Keratinocyte (primary cell): ENCODE data around the gene HRH3. TPM values are rescaled to one million over a fixed set of nuclear protein-coding genes. Genes with fewer than 3 reads are reported as not detected.

Experiments used
- DNase-seq: peaks from one replicate; pipeline ENCODE4 v3.0.0-alpha.2; 2011; ENCODE audit warnings: low read depth, missing footprints, low spot score
- FAIRE-seq: peaks from 2 replicates; lab custom pipeline; 2011; peaks lifted over from hg19 to GRCh38; lab: Jason Lieb, UNC
- H2AFZ ChIP-seq: 2 replicates; pipeline ENCODE4 v1.6.0; 2012; ENCODE audit warnings: low read length, control low read depth, inconsistent platforms; ENCODE audit not compliant: control insufficient read depth
- H3K27ac ChIP-seq: 2 replicates; pipeline ENCODE4 v1.5.1; 2011; ENCODE audit warnings: low read length; ENCODE audit not compliant: control insufficient read depth, insufficient read depth
- H3K27me3 ChIP-seq: 3 replicates; pipeline ENCODE4 v1.6.0; 2011; ENCODE audit warnings: low read length; ENCODE audit not compliant: control insufficient read depth, insufficient read depth; ENCODE audit errors: extremely low read depth
- H3K36me3 ChIP-seq, 2 experiments: 2 replicates in 1 of 2; 3 replicates in 1 of 2; pipeline ENCODE4 v1.5.1; 2011; ENCODE audit warnings: low read length in 2 of 2, mild to moderate bottlenecking in 1 of 2; ENCODE audit not compliant: control insufficient read depth in 2 of 2, insufficient read depth in 2 of 2; ENCODE audit errors: extremely low read depth in 1 of 2
- H3K4me1 ChIP-seq: 3 replicates; pipeline ENCODE4 v1.5.1; 2011; ENCODE audit warnings: low read length; ENCODE audit not compliant: control insufficient read depth, insufficient read depth; ENCODE audit errors: extremely low read depth
- H3K4me2 ChIP-seq: 3 replicates; pipeline ENCODE4 v1.6.0; 2011; ENCODE audit warnings: low read depth, low read length; ENCODE audit not compliant: control insufficient read depth, insufficient read depth; ENCODE audit errors: extremely low read depth
- H3K4me3 ChIP-seq, 3 experiments: fragments of 200-600 bp in 1 of 3; sonication (generic) in 1 of 3; 2 replicates in 2 of 3; 3 replicates in 1 of 3; pipeline ENCODE4 v1.5.1; 2011 to 2016; ENCODE audit warnings: low read length in 3 of 3, mild to moderate bottlenecking in 3 of 3, control low read depth in 2 of 3, inconsistent platforms in 1 of 3, low read depth in 1 of 3, mixed read lengths in 1 of 3, mixed run types in 1 of 3, moderate library complexity in 1 of 3; ENCODE audit not compliant: control insufficient read depth in 2 of 3, insufficient read depth in 2 of 3; ENCODE audit errors: extremely low read depth in 1 of 3
- H3K79me2 ChIP-seq: 2 replicates; pipeline ENCODE4 v1.6.0; 2012; ENCODE audit warnings: low read length; ENCODE audit not compliant: control insufficient read depth, insufficient read depth
- H3K9ac ChIP-seq: 3 replicates; pipeline ENCODE4 v1.6.0; 2011; ENCODE audit warnings: low read length; ENCODE audit not compliant: control insufficient read depth, insufficient read depth; ENCODE audit errors: extremely low read depth
- H3K9me1 ChIP-seq: 3 replicates; pipeline ENCODE4 v1.6.0; 2011; ENCODE audit warnings: low read length; ENCODE audit not compliant: control insufficient read depth, insufficient read depth; ENCODE audit errors: extremely low read depth
- H3K9me3 ChIP-seq: 2 replicates; pipeline ENCODE4 v1.5.1; 2012; ENCODE audit warnings: low read depth, low read length; ENCODE audit not compliant: control insufficient read depth
- H4K20me1 ChIP-seq: 3 replicates; pipeline ENCODE4 v1.6.0; 2011; ENCODE audit warnings: low read length; ENCODE audit not compliant: control insufficient read depth, insufficient read depth; ENCODE audit errors: extremely low read depth
- CTCF ChIP-seq, 3 experiments: IDR thresholded peaks in 1 of 3; conservative IDR thresholded peaks in 1 of 3; optimal IDR thresholded peaks in 1 of 3; 2 replicates in 2 of 3; 3 replicates in 1 of 3; pipeline versions ENCODE3 to v1.5.1; 2011; ENCODE audit warnings: low read length in 3 of 3, mild to moderate bottlenecking in 3 of 3, moderate library complexity in 2 of 3, control low read depth in 1 of 3, inconsistent platforms in 1 of 3; ENCODE audit not compliant: insufficient read depth in 2 of 3; ENCODE audit errors: extremely low read depth in 1 of 3
- EZH2 ChIP-seq: IDR thresholded peaks from one replicate; pipeline ENCODE4 v1.6.1; 2012; ENCODE audit warnings: inconsistent platforms, mild to moderate bottlenecking, low read length, moderate library complexity
- dilution Hi-C: fragments of 300-500 bp; cut with MboI; formaldehyde crosslinking; loops from one replicate; pipeline ENCODE4 v1.7.0; 2020; ENCODE audit warnings: low sequenced_read_pairs; ENCODE audit not compliant: extremely low pct_ligation_motif_present
- polyA plus RNA-seq, 5 experiments: library from polyadenylated mRNA; depleted of rRNA in 3 of 5; stranded (reverse) in 3 of 5; stranded (forward) in 1 of 5; unstranded in 1 of 5; fragments of >200 nt; gene quantifications; 1 replicate in 1 of 5; 2 replicates in 3 of 5; 3 replicates in 1 of 5; pipeline versions ENCODE4 v1.2.1 to v1.2.3, GENCODE V29; 2011 to 2012; ENCODE audit warnings: missing spikeins in 2 of 5, low read depth in 1 of 5, low replicate concordance in 1 of 5

The HRH3 gene
- polyA plus RNA-seq, 1 donor (not counting 4 experiments of a cell fraction or from before 2014, with no cell fraction given) = not detected

- no peak for TF ChIP-seq CTCF (optimal IDR thresholded peaks at IDR 0.05 in 1 of 3, IDR thresholded peaks at IDR 0.05 in 1 of 3, conservative IDR thresholded peaks at IDR 0.05 in 1 of 3; ENCODE audit: extremely low read depth in 1 of 3, insufficient read depth in 2 of 3, low read length in 3 of 3)
- TF ChIP-seq EZH2 = no peak
- Histone ChIP-seq H3K27me3 (peaks cover 52% of the 10 kb centered on the region), H2AFZ (no peak overlapping the region), H3K9me1 (no peaks in the 10 kb centered on the region), H3K9ac (no peak overlapping the region), H4K20me1 (peaks cover 12% of the 10 kb centered on the region), H3K4me3 (no peak overlapping the region), H3K36me3 (no peaks in the 10 kb centered on the region), H3K9me3 (no peaks in the 10 kb centered on the region), H3K4me2 (no peak overlapping the region), H3K27ac (no peak overlapping the region), H3K4me1 (peaks cover 9% of the 10 kb centered on the region), H3K79me2 (no peaks in the 10 kb centered on the region)
- dilution Hi-C loops = no loop called here
- no peak for DNase-seq
- no peak for FAIRE-seq
Measured at GRCh38 chr20:62211769-62212288, 8.2 kb downstream of the HRH3 start.

- Histone ChIP-seq H3K27me3 (peaks cover 52% of the 10 kb centered on the region), H3K4me1 (peaks cover 9% of the 10 kb centered on the region), H3K9ac (no peak overlapping the region), H3K27ac (no peak overlapping the region), H3K4me2 (no peak overlapping the region), H3K9me3 (no peaks in the 10 kb centered on the region), H4K20me1 (peaks cover 12% of the 10 kb centered on the region), H3K9me1 (no peaks in the 10 kb centered on the region), H2AFZ (no peak overlapping the region), H3K79me2 (no peaks in the 10 kb centered on the region), H3K36me3 (no peaks in the 10 kb centered on the region), H3K4me3 (no peak overlapping the region)
- dilution Hi-C loops = no loop called here
- FAIRE-seq = no peak
- DNase-seq = no peak
- TF ChIP-seq CTCF (optimal IDR thresholded peaks at IDR 0.05 in 1 of 3, IDR thresholded peaks at IDR 0.05 in 1 of 3, conservative IDR thresholded peaks at IDR 0.05 in 1 of 3; ENCODE audit: extremely low read depth in 1 of 3, insufficient read depth in 2 of 3, low read length in 3 of 3) (no peak), EZH2 (no peak)
Measured at GRCh38 chr20:62211216-62211615, 8.9 kb downstream of the HRH3 start.
